HG03280 (cell line): ENCODE data around the gene TRPM2.

Source experiments
- ATAC-seq: cut with Tn5 transposase; IDR thresholded peaks from one replicate; pipeline ENCODE4 v1.9.1; 2021; ENCODE audit warnings: mild to moderate bottlenecking, moderate library complexity; ENCODE audit not compliant: unreplicated experiment

The TRPM2 gene

GRCh38 chr21:44424608-44425306, 71.3 kb downstream of the TRPM2 start:
- ATAC-seq = no peak

- no peak for ATAC-seq
These were observed 72.0 kb downstream of the TRPM2 start for GRCh38 chr21:44425307-44425894.

- no peak for ATAC-seq
These were observed 72.7 kb downstream of the TRPM2 start for GRCh38 chr21:44425895-44426662.

GRCh38 chr21:44426663-44427191, 73.3 kb downstream of the TRPM2 start:
- no peak for ATAC-seq

- no peak for ATAC-seq
These were observed 74.1 kb downstream of the TRPM2 start for GRCh38 chr21:44427241-44428120.

GRCh38 chr21:44428281-44428960, 75.0 kb downstream of the TRPM2 start:
- no peak for ATAC-seq

- ATAC-seq = no peak
These were observed 76.5 kb downstream of the TRPM2 start for GRCh38 chr21:44429894-44430293.

- ATAC-seq = no peak
These were observed 77.9 kb downstream of the TRPM2 start for GRCh38 chr21:44431300-44431699.

GRCh38 chr21:44432841-44433790, 79.7 kb downstream of the TRPM2 start:
- ATAC-seq = no peak

- no peak for ATAC-seq
These were observed 80.6 kb downstream of the TRPM2 start for GRCh38 chr21:44433791-44434567.

GRCh38 chr21:44434568-44434925, 81.1 kb downstream of the TRPM2 start:
- ATAC-seq = no peak

- no peak for ATAC-seq
These were observed 81.7 kb downstream of the TRPM2 start for GRCh38 chr21:44434936-44435635.

GRCh38 chr21:44436111-44436611, 82.7 kb downstream of the TRPM2 start:
- no peak for ATAC-seq

- no peak for ATAC-seq
These were observed 83.5 kb downstream of the TRPM2 start for GRCh38 chr21:44436958-44437357.

GRCh38 chr21:44437371-44437695, 83.9 kb downstream of the TRPM2 start:
- no peak for ATAC-seq

GRCh38 chr21:44437696-44438431, 84.4 kb downstream of the TRPM2 start:
- ATAC-seq = no peak
